Epithelial cell of umbilical artery (primary cell): ENCODE results near the gene OXTR. TPM values are rescaled to one million over a fixed set of nuclear protein-coding genes. Genes with fewer than 3 reads are reported as not detected.

ENCODE experiments used
- total RNA-seq: library from RNA; depleted of rRNA; stranded (reverse); fragments of >200 nt; gene quantifications from 2 replicates; pipeline ENCODE4 v1.2.3, GENCODE V29; 2014

The OXTR gene
- under 0.01 and 0.30 TPM in 2 replicates for total RNA-seq

GRCh38 chr3:8769088-8769822 lies at the start of gene OXTR:
TSS of gene OXTR (minus strand) at chr3:8769613. CDS start at chr3:8768187, 1,426 bp downstream.

DNA sequence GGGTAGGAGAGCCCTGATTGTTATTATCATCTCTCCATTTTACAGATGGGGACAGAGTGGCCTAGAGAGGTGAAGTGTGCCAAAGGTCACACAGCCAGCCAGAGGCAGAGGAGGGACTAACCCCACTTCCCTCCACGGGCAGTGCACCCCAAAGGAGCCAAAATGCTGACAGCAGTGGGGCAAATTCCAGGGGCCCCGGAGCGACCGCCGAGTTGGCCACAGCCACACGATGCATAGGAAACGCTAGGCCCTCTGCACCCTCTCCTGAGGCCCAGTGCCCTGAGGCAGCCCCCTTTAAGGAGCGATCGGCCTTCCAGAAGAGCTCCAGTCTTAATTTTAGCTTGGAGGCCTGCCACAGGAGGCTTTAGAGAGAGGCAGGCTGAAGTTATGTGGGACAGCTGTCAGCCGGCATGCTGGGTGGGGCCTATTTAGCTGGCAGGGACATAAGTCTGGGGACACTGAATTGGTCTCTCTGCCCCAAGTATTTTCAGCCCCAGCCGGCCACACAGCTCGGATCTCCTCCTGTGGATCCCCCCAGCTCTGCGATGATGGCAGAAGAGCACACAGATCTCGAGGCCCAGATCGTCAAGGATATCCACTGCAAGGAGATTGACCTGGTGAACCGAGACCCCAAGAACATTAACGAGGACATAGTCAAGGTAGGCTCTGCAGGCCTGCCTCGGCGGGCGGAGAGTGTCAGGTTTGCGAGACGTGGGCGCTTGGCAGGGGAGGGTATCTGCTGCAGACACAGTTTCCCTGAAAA lies 35.9 kb downstream of the OXTR start, which contains the start of gene CAV3:
TSS of gene CAV3 (plus strand) at position 471 of the 763 bp plus-strand sequence. CDS start at position 546, 75 bp downstream.

Other genes with a start within 250 kb of the OXTR start
- not detected in 2 replicates for gene SSUH2, start 124.8 kb downstream of the OXTR start, total RNA-seq
- not detected in 2 replicates for gene CAV3, start 35.8 kb downstream of the OXTR start, total RNA-seq
- gene RAD18, start 193.9 kb upstream of the OXTR start, total RNA-seq, result 10.1 and 15.7 TPM in 2 replicates